H1 (cell line): ENCODE data around the gene ITGA8. TPM values are rescaled to one million over a fixed set of nuclear protein-coding genes. Genes with fewer than 3 reads are reported as not detected.

ENCODE experiments used
- FOSL1 ChIP-seq: IDR thresholded peaks from 2 replicates; pipeline ENCODE4 v1.6.1; 2011; ENCODE audit warnings: mild to moderate bottlenecking, low read depth, low read length, moderate library complexity; ENCODE audit not compliant: insufficient read depth
- GABPA ChIP-seq: IDR thresholded peaks from 2 replicates; pipeline ENCODE4 v1.6.1; 2011; ENCODE audit warnings: mild to moderate bottlenecking, low read length, moderate library complexity, borderline replicate concordance; ENCODE audit not compliant: insufficient read depth
- NRF1 ChIP-seq: IDR thresholded peaks from 2 replicates; pipeline ENCODE4 v1.6.1; 2011; ENCODE audit warnings: mild to moderate bottlenecking, low read depth, low read length, improper control_type of control experiment
- RAD21 ChIP-seq, 2 experiments: IDR thresholded peaks in 1 of 2; conservative IDR thresholded peaks in 1 of 2; 2 replicates each; pipeline ENCODE4 v1.6.1; 2011; ENCODE audit warnings: low read depth in 2 of 2, low read length in 2 of 2, improper control_type of control experiment in 1 of 2, inconsistent platforms in 1 of 2, mild to moderate bottlenecking in 1 of 2, moderate library complexity in 1 of 2
- RFX5 ChIP-seq: IDR thresholded peaks from 2 replicates; pipeline ENCODE4 v1.6.1; 2011; ENCODE audit warnings: low read depth, low read length, improper control_type of control experiment, borderline replicate concordance
- YY1 ChIP-seq: IDR thresholded peaks from 2 replicates; pipeline ENCODE4 v1.6.1; 2011; ENCODE audit warnings: low read depth, mild to moderate bottlenecking, low read length
- polyA plus RNA-seq, 7 experiments: library from polyadenylated mRNA; depleted of rRNA in 3 of 7; stranded (reverse) in 5 of 7; unstranded in 2 of 7; fragments of >200 nt in 5 of 7; fragments of 200-250 nt in 2 of 7; gene quantifications; 1 replicate in 5 of 7; 2 replicates in 1 of 7; 4 replicates in 1 of 7; pipeline versions ENCODE4 v1.2.1 to v1.2.3, GENCODE V29; 2011 to 2013; ENCODE audit warnings: missing spikeins in 2 of 7, mixed read lengths in 2 of 7
- total RNA-seq: library from RNA; stranded (reverse); fragmentation: NEBNext Ultra II Directional; extraction: Animal tissue kit (Norgen Biotek cat#: 25700); gene quantifications from 2 replicates; pipeline ENCODE4 v1.2.1, GENCODE V29; 2021

Gene ITGA8
- total and polyA plus RNA-seq, 2 of the 8 experiments (the other 6 are each of a cell fraction or from before 2014, with no cell fraction given): not detected

DNA sequence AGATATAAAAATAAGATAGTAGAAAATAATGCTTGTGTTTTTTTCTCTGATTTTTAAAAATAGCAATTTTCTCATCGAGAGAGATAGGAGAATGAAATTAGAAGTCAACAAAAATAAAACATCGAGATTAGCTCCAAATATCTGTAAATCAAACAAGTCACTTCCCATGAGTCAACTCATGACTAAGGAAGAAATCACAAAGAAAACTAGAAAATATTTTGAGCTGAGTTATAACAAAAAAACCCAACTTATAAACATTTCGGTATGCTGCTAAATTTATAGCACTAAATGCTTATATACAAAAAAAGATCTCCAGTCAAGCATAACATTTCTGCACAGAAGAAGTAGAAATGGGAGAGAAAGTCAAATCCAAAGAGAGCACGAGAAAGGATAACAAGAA lies 140.1 kb downstream of the ITGA8 start (continued):
- TF ChIP-seq RFX5 (no peak), GABPA (no peak), FOSL1 (no peak), RAD21 (IDR thresholded peaks at IDR 0.05 in 1 of 2, conservative IDR thresholded peaks at IDR 0.05 in 1 of 2; ENCODE audit: low read depth in 2 of 2, low read length in 2 of 2) (no peak), NRF1 (no peak), YY1 (no peak)
- TF ChIP-seq, all 59 proteins: peak for 0
